NAMALWA (cell line): ENCODE results near the gene CD244.
"Not testable (repeated sequence)": the region's sequence is repeated elsewhere in the genome, so short reads cannot be mapped to it uniquely, and the experiment has no call there.

ENCODE experiments used
- DNase-seq: peaks from one replicate; pipeline ENCODE4 v3.0.0-alpha.2; 2015; ENCODE audit warnings: low spot score

Gene CD244

DNA sequence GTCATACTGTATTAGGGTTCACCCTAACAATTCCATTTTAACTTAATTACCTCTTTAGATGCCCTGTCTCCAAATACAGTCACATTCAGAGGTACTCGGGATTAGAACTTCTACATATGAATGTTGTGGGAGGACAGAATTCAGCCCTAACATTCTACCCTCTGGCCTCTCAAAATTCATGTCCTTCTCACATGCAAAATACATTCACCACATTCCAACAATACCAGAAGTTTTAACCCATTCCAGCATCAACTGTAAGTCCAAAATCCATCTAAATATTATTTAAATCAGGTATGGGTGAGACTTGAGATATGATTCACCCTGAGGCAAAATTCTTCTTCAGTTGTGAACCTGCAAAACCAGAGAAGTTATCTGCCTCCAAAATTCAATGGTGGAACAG lies 52.2 kb downstream of the CD244 start:
- no peak for DNase-seq

GRCh38 chr1:160808289-160808688 lies 54.4 kb downstream of the CD244 start:
- DNase-seq = no peak

DNA sequence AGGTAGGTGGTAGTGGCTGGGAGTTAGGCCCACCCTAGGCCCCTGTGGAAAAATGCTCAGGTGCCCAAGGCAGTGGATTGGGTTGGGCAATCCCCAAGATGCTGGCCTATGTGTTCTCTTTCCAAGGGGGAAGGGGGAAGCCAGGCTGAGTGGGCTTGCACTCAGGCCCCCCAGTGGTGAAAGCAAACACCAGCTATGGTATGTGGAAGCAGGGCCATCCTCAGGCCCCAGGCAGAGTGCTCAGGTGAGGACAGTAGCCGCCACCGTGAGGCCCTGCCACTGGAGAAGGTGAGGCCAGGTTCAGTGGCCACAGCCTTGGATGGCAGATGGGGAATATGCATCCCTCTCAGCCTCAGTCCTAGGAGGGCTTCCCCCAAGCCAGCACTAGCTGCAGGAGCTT lies 54.9 kb downstream of the CD244 start:
- DNase-seq = no peak

DNA sequence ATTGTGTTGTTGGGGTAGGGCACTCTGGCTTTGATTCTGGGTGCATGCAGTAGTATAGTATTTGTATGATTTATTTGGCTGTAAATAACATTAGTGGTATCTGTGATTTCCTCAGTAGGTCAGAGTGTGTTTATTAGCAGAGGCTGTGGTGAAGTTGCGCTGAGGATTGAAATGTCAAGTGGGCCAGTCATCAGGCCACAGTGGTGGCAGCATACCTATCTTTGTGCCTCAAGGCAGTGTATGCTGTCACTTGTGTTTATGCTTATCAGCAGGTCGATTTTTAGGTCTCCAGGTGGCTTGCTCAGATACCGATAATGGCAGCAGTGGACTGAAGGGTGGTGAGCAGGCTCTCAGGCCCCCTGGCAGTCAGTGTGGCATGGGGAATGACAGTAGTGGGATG lies 55.4 kb downstream of the CD244 start:
- DNase-seq = no peak

- DNase-seq = no peak
Measured at GRCh38 chr1:160806784-160807183, 55.9 kb downstream of the CD244 start.

GRCh38 chr1:160806109-160806665 lies 56.5 kb downstream of the CD244 start:
- no peak for DNase-seq

GRCh38 chr1:160801836-160802580 lies 60.7 kb downstream of the CD244 start:
- DNase-seq = no peak

- DNase-seq = peak; percentile 43
Measured at GRCh38 chr1:160800645-160801408, 61.9 kb downstream of the CD244 start.

DNA sequence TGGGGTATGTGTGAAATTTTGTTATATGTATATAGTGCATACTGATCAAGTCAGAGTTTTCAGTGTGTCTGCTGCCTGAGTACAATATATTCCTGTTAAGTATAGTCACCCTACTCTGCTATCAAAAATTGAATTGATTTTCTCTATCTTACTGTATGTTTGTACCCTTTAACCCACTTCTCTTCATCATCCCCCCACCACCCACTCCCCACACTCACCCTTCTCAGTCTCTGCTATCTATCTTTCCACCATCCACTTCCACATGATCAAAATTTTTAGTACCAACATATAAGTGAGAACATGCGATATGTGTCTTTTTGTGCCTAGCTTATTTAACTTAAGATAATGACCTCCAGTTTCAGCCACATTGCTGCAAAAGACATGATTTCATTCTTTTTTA lies 62.5 kb downstream of the CD244 start:
- DNase-seq = no peak

- no peak for DNase-seq
Measured at GRCh38 chr1:160799641-160800040, 63.0 kb downstream of the CD244 start.

- DNase-seq = no peak
Measured at GRCh38 chr1:160798439-160798838, 64.2 kb downstream of the CD244 start.

- DNase-seq = peak; percentile 44
Measured at GRCh38 chr1:160797861-160798273, 64.8 kb downstream of the CD244 start.

DNA sequence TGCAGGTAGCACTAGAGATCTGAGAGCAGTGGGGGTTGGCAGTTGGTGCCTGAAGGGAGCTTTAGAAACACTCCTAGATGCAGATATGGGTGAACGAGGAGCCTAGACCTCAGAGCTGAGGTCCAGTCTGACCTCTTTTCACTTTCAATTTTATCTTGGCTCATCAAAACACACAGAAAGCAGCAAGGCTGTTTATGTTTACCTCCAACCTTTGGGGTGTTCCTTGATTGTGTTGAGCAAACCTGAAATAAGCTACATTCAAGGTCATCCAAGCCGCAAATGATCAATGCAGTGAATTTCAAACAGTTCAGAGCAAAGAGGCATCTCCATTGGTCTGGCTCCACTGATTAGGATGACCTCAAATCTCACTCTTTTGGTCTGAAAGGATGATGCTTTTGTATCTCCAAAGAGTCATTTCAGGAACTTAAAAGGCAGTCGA lies 65.4 kb downstream of the CD244 start:
- DNase-seq = peak; percentile 48

DNA sequence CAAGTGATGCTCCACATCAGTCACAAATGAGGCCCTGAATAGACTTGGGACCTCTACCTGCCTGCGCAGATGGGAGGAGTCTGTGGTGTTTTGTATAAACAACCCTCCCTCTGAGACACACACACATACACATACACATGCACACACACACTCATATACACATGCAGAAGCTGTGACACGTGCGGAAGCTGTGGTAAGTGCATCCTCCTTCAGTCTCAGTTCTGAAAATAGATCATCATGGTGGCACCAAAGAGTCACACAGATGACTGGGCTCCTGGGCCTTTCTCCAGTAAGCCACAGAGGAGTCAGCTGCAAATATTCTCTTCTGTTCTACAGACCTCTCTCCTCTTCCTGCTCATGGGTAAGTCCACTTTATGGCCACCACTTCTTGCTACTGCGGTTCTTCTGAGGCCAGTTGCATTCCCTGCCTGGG lies 66.7 kb downstream of the CD244 start, which contains the start of gene LY9:
Gene LY9 (plus strand): TSS at position 224 of the 433 bp plus-strand sequence. CDS start 14 bp downstream, at position 238.
- DNase-seq = peak; percentile 91

DNA sequence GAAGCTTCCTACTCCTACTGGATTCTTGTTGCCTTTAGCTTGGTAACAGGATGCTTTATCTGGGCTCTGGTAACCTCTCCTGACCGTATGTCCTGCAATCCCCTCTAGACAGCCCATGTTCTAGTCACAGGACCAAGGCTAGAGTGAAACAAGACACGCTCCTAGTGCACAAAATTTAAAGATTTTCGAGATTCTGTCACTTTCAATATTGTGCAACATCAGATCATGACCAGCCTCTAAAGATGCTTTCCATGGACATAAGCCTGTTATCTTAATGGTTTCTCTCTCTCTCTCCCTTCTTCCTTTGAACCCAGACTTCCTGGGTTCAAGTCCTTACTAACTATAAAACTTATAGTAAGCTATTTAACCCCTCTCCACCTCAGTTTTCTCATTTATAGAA lies 68.3 kb downstream of the CD244 start:
- no peak for DNase-seq

DNA sequence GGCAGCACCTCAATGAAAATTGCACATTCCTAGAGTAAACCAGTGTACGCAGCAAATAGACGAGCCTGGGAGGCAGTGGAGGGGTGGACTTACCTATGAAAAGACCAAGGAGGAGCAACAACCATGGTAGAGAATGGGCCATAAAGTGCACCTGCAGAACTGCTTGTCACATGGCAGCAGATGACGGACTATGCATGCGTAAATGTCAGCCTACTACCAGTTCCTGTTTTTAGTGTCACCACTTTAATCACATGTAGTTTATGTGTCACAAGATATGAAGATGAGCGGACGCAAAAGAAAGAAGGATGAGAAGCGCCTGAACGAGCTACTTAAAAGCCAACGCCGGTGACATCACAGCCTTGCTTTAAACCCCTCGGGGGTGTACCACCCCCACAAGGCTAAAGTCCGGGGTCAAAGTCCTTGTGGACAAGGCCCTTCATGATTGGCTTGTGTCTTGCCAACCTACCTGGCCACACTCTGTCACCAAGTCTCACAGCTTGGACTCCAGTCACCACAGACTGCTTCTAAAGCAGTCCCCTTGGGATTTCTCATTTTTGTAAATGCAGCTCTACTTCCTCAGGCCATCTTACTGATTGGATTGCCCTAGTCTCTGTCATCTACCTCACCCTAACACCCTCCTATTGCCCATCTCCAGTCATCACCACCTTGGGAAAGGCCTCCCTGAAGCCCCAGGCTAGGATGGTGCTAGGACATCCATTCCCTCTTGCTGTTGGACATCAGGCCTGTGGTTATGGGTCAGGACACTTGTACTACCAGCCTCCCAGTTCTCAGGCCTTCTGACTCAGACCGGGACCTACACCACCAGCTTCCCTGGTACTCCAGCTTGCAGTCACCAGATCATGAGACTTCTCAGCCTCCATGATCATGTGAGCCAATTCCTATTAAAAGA lies 72.7 kb downstream of the CD244 start:
- DNase-seq = peak; percentile 94

- DNase-seq = no peak
Measured at GRCh38 chr1:160789051-160789701, 73.5 kb downstream of the CD244 start.

- not testable (repeated sequence) for DNase-seq
Measured at GRCh38 chr1:160782988-160783765, 79.5 kb downstream of the CD244 start.

GRCh38 chr1:160781914-160782689 lies 80.6 kb downstream of the CD244 start:
- peak; percentile 86 for DNase-seq
